HCT116 (cell line): Measurements from ENCODE around the gene COL23A1. TPM values are rescaled to one million over a fixed set of nuclear protein-coding genes. Genes with fewer than 3 reads are reported as not detected.

Source experiments
- ATAC-seq: fragments of 200-7000 bp; cut with Tn5 transposase; 2 replicates; pipeline ENCODE4 v1.9.1; 2020; ENCODE audit warnings: mild to moderate bottlenecking, moderate library complexity
- BruUV-seq: library from RNA; stranded (reverse); fragments of 400-500 nt; replicated peaks from 2 replicates; lab custom pipeline; 2021; lab: Mats Ljungman, UMichigan
- CTCF ChIA-PET: fragments of 300-600 bp; sonication (Branson Sonifier 250); formaldehyde crosslinking; loops from one replicate; lab custom pipeline; 2021; ENCODE audit warnings: antibody characterized with exemption; lab: Charles Lee
- POLR2A ChIA-PET: fragments of 300-600, 350-600 bp; sonication (Branson Sonifier 250); formaldehyde crosslinking; loops from one replicate; lab custom pipeline; 2021; ENCODE audit warnings: antibody characterized with exemption; lab: Charles Lee
- RAD21 ChIA-PET, 2 experiments: fragments of 300-600 bp; sonication (Branson Sonifier 250); formaldehyde crosslinking; loops; one replicate each; lab custom pipeline; 2023; ENCODE audit warnings: low total read pairs in 2 of 2; ENCODE audit not compliant: uncharacterized antibody in 2 of 2, unreplicated experiment in 2 of 2, low non-redundant PET in 1 of 2; lab: Charles Lee
- DNase-seq: peaks from one replicate; pipeline ENCODE4 v3.0.0-alpha.2; 2010; ENCODE audit warnings: low read depth, low spot score
- H2AFZ ChIP-seq: fragments of 200-600 bp; shearing (Covaris generic), sonication (generic); 2 replicates; pipeline ENCODE4 v1.6.1; 2017; ENCODE audit warnings: low read depth, mixed run types, mixed read lengths, antibody characterized with exemption, low read length; ENCODE audit not compliant: poor library complexity, severe bottlenecking
- H3K27ac ChIP-seq: 2 replicates; pipeline ENCODE4 v1.5.1; 2012; ENCODE audit warnings: low read depth, low read length
- H3K27me3 ChIP-seq: fragments of 200-600 bp; sonication (generic); 2 replicates; pipeline ENCODE4 v1.6.1; 2016; ENCODE audit warnings: mixed run types, low read length, mixed read lengths; ENCODE audit not compliant: insufficient read depth
- H3K36me3 ChIP-seq, 2 experiments: fragments of 200-500 bp in 1 of 2; fragments of 200-600 bp in 1 of 2; sonication (Bioruptor generic) in 1 of 2; sonication (generic) in 1 of 2; 2 replicates each; pipeline versions ENCODE4 v1.5.1 to v1.6.1; 2014 to 2016; ENCODE audit warnings: low read length in 2 of 2, inconsistent platforms in 1 of 2, mixed read lengths in 1 of 2, mixed run types in 1 of 2; ENCODE audit not compliant: insufficient read depth in 2 of 2, control insufficient read depth in 1 of 2
- H3K4me1 ChIP-seq, 2 experiments: fragments of 200-600 bp in 1 of 2; sonication (generic) in 1 of 2; 2 replicates each; pipeline versions ENCODE4 v1.5.1 to v1.6.1; 2012 to 2017; ENCODE audit warnings: low read length in 2 of 2, inconsistent platforms in 1 of 2, mild to moderate bottlenecking in 1 of 2, mixed read lengths in 1 of 2, mixed run types in 1 of 2, moderate library complexity in 1 of 2; ENCODE audit not compliant: insufficient read depth in 2 of 2, control insufficient read depth in 1 of 2
- H3K4me2 ChIP-seq: fragments of 200-600 bp; sonication (generic); 2 replicates; pipeline ENCODE4 v1.6.1; 2017; ENCODE audit warnings: mixed run types, low read length, mixed read lengths
- H3K4me3 ChIP-seq, 2 experiments: fragments of 200-600 bp in 1 of 2; sonication (generic) in 1 of 2; replicated peaks in 1 of 2; 2 replicates each; pipeline ENCODE4 v1.5.1; 2011 to 2016; ENCODE audit warnings: low read length in 2 of 2, control low read depth in 1 of 2, low read depth in 1 of 2, mild to moderate bottlenecking in 1 of 2, mixed read lengths in 1 of 2, mixed run types in 1 of 2
- H3K79me2 ChIP-seq: fragments of 200-600 bp; sonication (generic); 2 replicates; pipeline ENCODE4 v1.6.1; 2017; ENCODE audit warnings: mild to moderate bottlenecking, mixed run types, low read length, moderate library complexity, mixed read lengths; ENCODE audit not compliant: insufficient read depth
- H3K9ac ChIP-seq: fragments of 200-600 bp; sonication (generic); 2 replicates; pipeline ENCODE4 v1.6.1; 2016; ENCODE audit warnings: low read length, mixed read lengths
- H3K9me2 ChIP-seq: fragments of 200-600 bp; sonication (generic), shearing (Covaris generic); 2 replicates; pipeline ENCODE4 v1.6.1; 2017; ENCODE audit warnings: mixed run types, mild to moderate bottlenecking, moderate library complexity; ENCODE audit not compliant: insufficient read depth
- H3K9me3 ChIP-seq, 2 experiments: fragments of 200-500 bp in 1 of 2; fragments of 200-600 bp in 1 of 2; sonication (Bioruptor generic) in 1 of 2; sonication (generic) in 1 of 2; 2 replicates each; pipeline ENCODE4 v1.6.1; 2014 to 2017; ENCODE audit warnings: low read length in 2 of 2, mixed read lengths in 2 of 2, inconsistent platforms in 1 of 2, low read depth in 1 of 2, mild to moderate bottlenecking in 1 of 2, mixed run types in 1 of 2, moderate library complexity in 1 of 2; ENCODE audit not compliant: control insufficient read depth in 1 of 2, insufficient read depth in 1 of 2
- H4K20me1 ChIP-seq: fragments of 200-600 bp; sonication (generic), shearing (Covaris generic); 2 replicates; pipeline ENCODE4 v1.6.1; 2017; ENCODE audit warnings: mixed run types, mild to moderate bottlenecking, moderate library complexity; ENCODE audit not compliant: insufficient read depth
- ELF1 ChIP-seq: IDR thresholded peaks from 2 replicates; pipeline ENCODE4 v1.6.1; 2012; ENCODE audit warnings: low read depth, borderline replicate concordance
- EZH2 ChIP-seq: fragments of 200-600 bp; sonication (generic); IDR thresholded peaks from 2 replicates; pipeline ENCODE4 v1.6.1; 2017; ENCODE audit warnings: antibody characterized with exemption, mixed run types
- EZH2phosphoT487 ChIP-seq: fragments of 200-600 bp; IDR thresholded peaks from 2 replicates; pipeline ENCODE4 v1.6.1; 2018; ENCODE audit warnings: antibody characterized with exemption, borderline replicate concordance
- FOSL1 ChIP-seq: IDR thresholded peaks from 2 replicates; pipeline ENCODE4 v1.6.1; 2012; ENCODE audit warnings: low read depth
- JUND ChIP-seq: IDR thresholded peaks from 2 replicates; pipeline ENCODE4 v1.6.1; 2012
- POLR2A ChIP-seq: IDR thresholded peaks from 2 replicates; pipeline ENCODE4 v1.7.0; 2011; ENCODE audit warnings: borderline replicate concordance; ENCODE audit not compliant: insufficient read depth, insufficient read length; ENCODE audit errors: extremely low read depth
- RAD21 ChIP-seq: IDR thresholded peaks from 2 replicates; pipeline ENCODE4 v1.6.1; 2012; ENCODE audit warnings: low read depth, mild to moderate bottlenecking
- TCF7L2 ChIP-seq: IDR thresholded peaks from 2 replicates; pipeline ENCODE4 v1.7.0; 2011; ENCODE audit warnings: borderline replicate concordance, inconsistent platforms; ENCODE audit not compliant: insufficient read depth, insufficient read length; ENCODE audit errors: extremely low read depth
- YY1 ChIP-seq: IDR thresholded peaks from 2 replicates; pipeline ENCODE4 v1.6.1; 2011; ENCODE audit warnings: low read length, low read depth, moderate library complexity, mild to moderate bottlenecking; ENCODE audit not compliant: insufficient replicate concordance; ENCODE audit errors: extremely low read depth
- ZNF274 ChIP-seq: fragments of 200-500 bp; sonication (Bioruptor generic); IDR thresholded peaks from 2 replicates; pipeline ENCODE4 v1.6.1; 2014; ENCODE audit warnings: mild to moderate bottlenecking, low read depth, low read length, inconsistent platforms
- intact Hi-C: fragments of 100-400 bp; cut with micrococcal nuclease; formaldehyde crosslinking; loops from 2 replicates; pipeline ENCODE4 v1.10.0; 2022
- total RNA-seq: library from RNA; stranded (reverse); gene quantifications from one replicate; pipeline ENCODE4 v1.2.1, GENCODE V29; 2021; ENCODE audit not compliant: unreplicated experiment
- TF ChIP-seq, protein P1 (sequence below), 3 experiments: fragments of 200-600 bp in 1 of 3; sonication (generic) in 1 of 3; IDR thresholded peaks in 2 of 3; conservative IDR thresholded peaks in 1 of 3; 2 replicates each; pipeline ENCODE4 v1.5.1; 2012 to 2017; ENCODE audit warnings: low read depth in 2 of 3, low read length in 2 of 3, antibody characterized with exemption in 1 of 3, borderline replicate concordance in 1 of 3, control low read depth in 1 of 3, mild to moderate bottlenecking in 1 of 3, mixed read lengths in 1 of 3, mixed run types in 1 of 3, moderate library complexity in 1 of 3; ENCODE audit not compliant: insufficient read depth in 1 of 3
- TF ChIP-seq, protein P2 (sequence below): IDR thresholded peaks from 2 replicates; pipeline ENCODE4 v1.6.1; 2012
- TF ChIP-seq, protein P3 (sequence below): IDR thresholded peaks from 2 replicates; pipeline ENCODE4 v1.6.1; 2011; ENCODE audit warnings: mild to moderate bottlenecking, low read length, moderate library complexity; ENCODE audit not compliant: insufficient replicate concordance; ENCODE audit errors: extremely low read depth

COL23A1 gene
- total RNA-seq, 1 experiment from 2014 or later: not detected

DNA sequence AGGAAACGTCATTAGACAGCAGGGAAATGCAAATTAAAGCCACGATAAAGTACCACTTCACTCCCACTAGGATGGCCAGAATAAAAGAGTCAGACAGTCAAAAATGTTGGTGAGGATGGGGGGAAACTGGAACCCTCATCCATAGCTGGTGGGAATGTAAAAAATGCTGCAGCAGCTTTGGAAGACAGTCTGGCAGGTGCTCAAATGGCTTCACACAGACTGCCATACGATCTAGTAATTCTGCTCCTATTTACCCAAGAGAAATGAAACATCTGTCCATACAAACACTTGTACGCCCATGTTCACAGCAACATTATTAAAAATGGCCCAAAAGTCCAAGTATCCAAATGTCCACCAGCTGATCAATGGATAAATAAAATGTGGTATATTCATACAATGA is 198.7 kb downstream of the COL23A1 start:
- Histone ChIP-seq H4K20me1 (no peaks in the 10 kb centered on the region), H3K4me1 (no peaks in the 10 kb centered on the region), H3K27me3 (peaks cover 28% of the 10 kb centered on the region), H3K9me2 (no peaks in the 10 kb centered on the region), H3K4me2 (no peak overlapping the region), H3K79me2 (no peaks in the 10 kb centered on the region), H3K9me3 (no peaks in the 10 kb centered on the region), H3K9ac (no peak overlapping the region), H3K4me3 (no peak overlapping the region), H2AFZ (no peak overlapping the region), H3K36me3 (no peaks in the 10 kb centered on the region), H3K27ac (no peak overlapping the region)
- ChIA-PET CTCF (no interaction called here), POLR2A (no interaction called here), RAD21 (no interaction called here)
- no TSS peak for BruUV-seq
- DNase-seq: no peak
- no peak for ATAC-seq
- intact Hi-C loops: no loop called here
- TF ChIP-seq, protein P1, sequence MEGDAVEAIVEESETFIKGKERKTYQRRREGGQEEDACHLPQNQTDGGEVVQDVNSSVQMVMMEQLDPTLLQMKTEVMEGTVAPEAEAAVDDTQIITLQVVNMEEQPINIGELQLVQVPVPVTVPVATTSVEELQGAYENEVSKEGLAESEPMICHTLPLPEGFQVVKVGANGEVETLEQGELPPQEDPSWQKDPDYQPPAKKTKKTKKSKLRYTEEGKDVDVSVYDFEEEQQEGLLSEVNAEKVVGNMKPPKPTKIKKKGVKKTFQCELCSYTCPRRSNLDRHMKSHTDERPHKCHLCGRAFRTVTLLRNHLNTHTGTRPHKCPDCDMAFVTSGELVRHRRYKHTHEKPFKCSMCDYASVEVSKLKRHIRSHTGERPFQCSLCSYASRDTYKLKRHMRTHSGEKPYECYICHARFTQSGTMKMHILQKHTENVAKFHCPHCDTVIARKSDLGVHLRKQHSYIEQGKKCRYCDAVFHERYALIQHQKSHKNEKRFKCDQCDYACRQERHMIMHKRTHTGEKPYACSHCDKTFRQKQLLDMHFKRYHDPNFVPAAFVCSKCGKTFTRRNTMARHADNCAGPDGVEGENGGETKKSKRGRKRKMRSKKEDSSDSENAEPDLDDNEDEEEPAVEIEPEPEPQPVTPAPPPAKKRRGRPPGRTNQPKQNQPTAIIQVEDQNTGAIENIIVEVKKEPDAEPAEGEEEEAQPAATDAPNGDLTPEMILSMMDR (IDR thresholded peaks at IDR 0.05 in 2 of 3, conservative IDR thresholded peaks at IDR 0.05 in 1 of 3; ENCODE audit: borderline replicate concordance in 1 of 3, insufficient read depth in 1 of 3, low read depth in 2 of 3, low read length in 2 of 3): no peak
- no peak for TF ChIP-seq ZNF274
- no peak for TF ChIP-seq RAD21
- TF ChIP-seq EZH2phosphoT487: no peak
- no peak for TF ChIP-seq TCF7L2
- TF ChIP-seq POLR2A: no peak
- no peak for TF ChIP-seq JUND
- no peak for TF ChIP-seq YY1

DNA sequence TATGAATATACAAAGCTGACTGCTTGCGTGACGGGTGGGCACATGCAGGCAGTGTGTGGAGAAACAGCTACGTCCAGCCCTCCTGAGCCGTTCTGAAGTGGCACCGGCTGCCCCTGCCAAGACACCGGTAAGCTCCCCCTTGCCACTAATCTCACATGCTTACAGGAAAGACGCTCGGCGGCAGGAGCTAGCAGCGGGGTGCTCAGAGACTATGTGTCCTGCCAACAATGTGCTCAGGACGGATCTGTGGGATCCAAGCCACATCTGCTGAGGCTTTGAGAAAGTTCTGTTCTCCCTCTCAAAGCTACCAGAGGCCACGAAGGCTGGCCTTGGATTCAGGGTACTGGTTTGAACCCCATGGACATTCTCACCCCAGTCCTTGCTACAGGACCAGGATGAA is 200.4 kb downstream of the COL23A1 start:
- RAD21 ChIA-PET: no interaction called here
- TF ChIP-seq TCF7L2 (no peak), EZH2 (no peak), FOSL1 (no peak), RAD21 (no peak), ELF1 (no peak), EZH2phosphoT487 (no peak)
- TF ChIP-seq, protein P2, sequence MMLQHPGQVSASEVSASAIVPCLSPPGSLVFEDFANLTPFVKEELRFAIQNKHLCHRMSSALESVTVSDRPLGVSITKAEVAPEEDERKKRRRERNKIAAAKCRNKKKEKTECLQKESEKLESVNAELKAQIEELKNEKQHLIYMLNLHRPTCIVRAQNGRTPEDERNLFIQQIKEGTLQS: no peak
- TF ChIP-seq, protein P1 (IDR thresholded peaks at IDR 0.05 in 2 of 3, conservative IDR thresholded peaks at IDR 0.05 in 1 of 3; ENCODE audit: borderline replicate concordance in 1 of 3, insufficient read depth in 1 of 3, low read depth in 2 of 3, low read length in 2 of 3): no peak
- TF ChIP-seq, protein P3, sequence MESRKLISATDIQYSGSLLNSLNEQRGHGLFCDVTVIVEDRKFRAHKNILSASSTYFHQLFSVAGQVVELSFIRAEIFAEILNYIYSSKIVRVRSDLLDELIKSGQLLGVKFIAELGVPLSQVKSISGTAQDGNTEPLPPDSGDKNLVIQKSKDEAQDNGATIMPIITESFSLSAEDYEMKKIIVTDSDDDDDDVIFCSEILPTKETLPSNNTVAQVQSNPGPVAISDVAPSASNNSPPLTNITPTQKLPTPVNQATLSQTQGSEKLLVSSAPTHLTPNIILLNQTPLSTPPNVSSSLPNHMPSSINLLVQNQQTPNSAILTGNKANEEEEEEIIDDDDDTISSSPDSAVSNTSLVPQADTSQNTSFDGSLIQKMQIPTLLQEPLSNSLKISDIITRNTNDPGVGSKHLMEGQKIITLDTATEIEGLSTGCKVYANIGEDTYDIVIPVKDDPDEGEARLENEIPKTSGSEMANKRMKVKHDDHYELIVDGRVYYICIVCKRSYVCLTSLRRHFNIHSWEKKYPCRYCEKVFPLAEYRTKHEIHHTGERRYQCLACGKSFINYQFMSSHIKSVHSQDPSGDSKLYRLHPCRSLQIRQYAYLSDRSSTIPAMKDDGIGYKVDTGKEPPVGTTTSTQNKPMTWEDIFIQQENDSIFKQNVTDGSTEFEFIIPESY: no peak

More for the DNA sequence above, 200.4 kb downstream of the COL23A1 start:
- peaks cover 0 to 6% of the 10 kb centered on the region in 2 experiments; a peak in 1 of 4 replicates for H3K4me1 ChIP-seq
- H3K4me3 ChIP-seq: no peak overlapping the region
- no peak overlapping the region for H3K27ac ChIP-seq
- H2AFZ ChIP-seq: no peak overlapping the region
- ChIA-PET CTCF (no interaction called here), POLR2A (no interaction called here)
- H3K27me3 ChIP-seq: peaks cover 28% of the 10 kb centered on the region
- H3K4me2 ChIP-seq: no peak overlapping the region
- no peaks in the 10 kb centered on the region for H3K9me2 ChIP-seq
- H3K9me3 ChIP-seq: no peaks in the 10 kb centered on the region
- H3K79me2 ChIP-seq: no peaks in the 10 kb centered on the region
- no TSS peak for BruUV-seq
- ATAC-seq (no peak), DNase-seq (no peak)
- intact Hi-C loops: no loop called here
- no peaks in the 10 kb centered on the region for H4K20me1 ChIP-seq
- H3K36me3 ChIP-seq: no peaks in the 10 kb centered on the region
- H3K9ac ChIP-seq: no peak overlapping the region
